Measurements from ENCODE around the gene ACVRL1. TPM values are rescaled to one million over a fixed set of nuclear protein-coding genes. Genes with fewer than 3 reads are reported as not detected.
A peak's percentile ranks its signal among the peaks of the same experiment; 100 is the strongest.

Gene ACVRL1
- total and polyA plus RNA-seq, 4 donors: 76.1 to 186 (median 115) TPM

- ATAC-seq (ENCODE audit: insufficient read depth, low FRiP score) (peak; percentile 75), DNase-seq (peak in 1 of 3 donors; percentile 12)
- Histone ChIP-seq H3K4me1 (ENCODE audit: control insufficient read depth in 5 of 5, insufficient read depth in 5 of 5, low read length in 5 of 5) (peaks cover 5 to 45% (median 11%) of the 10 kb centered on the region in 5 donors), H3K9me3 (ENCODE audit: control insufficient read depth in 4 of 4, insufficient read depth in 3 of 4, low read length in 3 of 4) (no peaks in the 10 kb centered on the region), H3K4me3 (no peak overlapping the region), H3K27me3 (ENCODE audit: control insufficient read depth in 3 of 3, insufficient read depth in 3 of 3, low read length in 2 of 3) (no peaks in the 10 kb centered on the region), H3K9ac (ENCODE audit: insufficient read depth in 1 of 2, low read length in 2 of 2) (no peak overlapping the region), H3K36me3 (ENCODE audit: control insufficient read depth in 4 of 4, insufficient read depth in 4 of 4, low read length in 4 of 4) (peaks cover 5 to 15% (median 10%) of the 10 kb centered on the region in 4 donors), H3K27ac (ENCODE audit: low read depth in 1 of 2, low read length in 1 of 2) (peak overlapping the region in 1 of 2 donors; percentile 23)
- 14 to 19% methylated on average over 9 of the region's 9 CpGs for WGBS, 2 donors
- TF ChIP-seq, protein P1, sequence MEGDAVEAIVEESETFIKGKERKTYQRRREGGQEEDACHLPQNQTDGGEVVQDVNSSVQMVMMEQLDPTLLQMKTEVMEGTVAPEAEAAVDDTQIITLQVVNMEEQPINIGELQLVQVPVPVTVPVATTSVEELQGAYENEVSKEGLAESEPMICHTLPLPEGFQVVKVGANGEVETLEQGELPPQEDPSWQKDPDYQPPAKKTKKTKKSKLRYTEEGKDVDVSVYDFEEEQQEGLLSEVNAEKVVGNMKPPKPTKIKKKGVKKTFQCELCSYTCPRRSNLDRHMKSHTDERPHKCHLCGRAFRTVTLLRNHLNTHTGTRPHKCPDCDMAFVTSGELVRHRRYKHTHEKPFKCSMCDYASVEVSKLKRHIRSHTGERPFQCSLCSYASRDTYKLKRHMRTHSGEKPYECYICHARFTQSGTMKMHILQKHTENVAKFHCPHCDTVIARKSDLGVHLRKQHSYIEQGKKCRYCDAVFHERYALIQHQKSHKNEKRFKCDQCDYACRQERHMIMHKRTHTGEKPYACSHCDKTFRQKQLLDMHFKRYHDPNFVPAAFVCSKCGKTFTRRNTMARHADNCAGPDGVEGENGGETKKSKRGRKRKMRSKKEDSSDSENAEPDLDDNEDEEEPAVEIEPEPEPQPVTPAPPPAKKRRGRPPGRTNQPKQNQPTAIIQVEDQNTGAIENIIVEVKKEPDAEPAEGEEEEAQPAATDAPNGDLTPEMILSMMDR (IDR thresholded peaks at IDR 0.05; ENCODE audit: control extremely low read depth, extremely low read depth): no peak
Observed at GRCh38 chr12:51972849-51973273, 65.6 kb downstream of the ACVRL1 start.

Other genes with a start within 250 kb of the ACVRL1 start
- gene FIGNL2, start 58.8 kb upstream of the ACVRL1 start, total RNA-seq: 1 to 10 TPM in 1 of 2 donors, under 1 TPM in 1; 0.89 to 1.9 TPM
- gene FIGNL2, start 58.8 kb upstream of the ACVRL1 start, polyA plus RNA-seq: under 1 TPM; 0.33 to 0.71 TPM
- gene ANKRD33, start 19.4 kb upstream of the ACVRL1 start, total RNA-seq: under 1 TPM; 0.14 to 0.21 TPM
- under 1 TPM; 0.24 to 0.50 TPM for gene ANKRD33, start 19.4 kb upstream of the ACVRL1 start, polyA plus RNA-seq
- 10 to 100 TPM; 14.0 to 41.7 TPM for gene ACVR1B, start 44.2 kb downstream of the ACVRL1 start, total RNA-seq
- gene ACVR1B, start 44.2 kb downstream of the ACVRL1 start, polyA plus RNA-seq: 10 to 100 TPM; 14.3 to 27.7 TPM
- gene TAMALIN, start 99.4 kb downstream of the ACVRL1 start, total RNA-seq: 10 to 100 TPM; 31.4 to 84.0 TPM
- gene TAMALIN, start 99.4 kb downstream of the ACVRL1 start, polyA plus RNA-seq: 10 to 100 TPM; 52.9 to 68.0 TPM
- 10 to 100 TPM; 56.8 to 77.9 TPM for gene NR4A1, start 143.9 kb downstream of the ACVRL1 start, total RNA-seq
- gene NR4A1, start 143.9 kb downstream of the ACVRL1 start, polyA plus RNA-seq: 10 to 100 TPM; 45.1 to 67.3 TPM
- gene ATG101, start 162.5 kb downstream of the ACVRL1 start, total RNA-seq: 10 to 100 TPM; 22.1 to 37.2 TPM
- 10 to 100 TPM; 36.2 to 64.3 TPM for gene ATG101, start 162.5 kb downstream of the ACVRL1 start, polyA plus RNA-seq
- gene SMIM41, start 172.2 kb downstream of the ACVRL1 start, total RNA-seq: 1 to 10 TPM; 2.2 to 6.5 TPM
- 1 to 10 TPM; 1.9 to 7.6 TPM for gene SMIM41, start 172.2 kb downstream of the ACVRL1 start, polyA plus RNA-seq